GM23338 (cell line): ENCODE measurements around the gene PTP4A2.

Source experiments
- CREB1 ChIP-seq: fragments of 250-450 bp; sonication (Bioruptor Pico); IDR thresholded peaks from 2 replicates; pipeline ENCODE4 v1.5.0; 2020; ENCODE audit warnings: low read depth, mild to moderate bottlenecking, moderate library complexity
- CTCF ChIP-seq, 2 experiments: fragments of 200-600 bp in 1 of 2; sonication (generic) in 1 of 2; conservative IDR thresholded peaks; 2 replicates each; pipeline versions ENCODE4 v1.5.1 to v1.6.1; 2016 to 2017; ENCODE audit warnings: antibody characterized with exemption in 2 of 2, low read depth in 2 of 2, mild to moderate bottlenecking in 2 of 2, moderate library complexity in 1 of 2
- EZH2 ChIP-seq: fragments of 200-600 bp; sonication (generic); IDR thresholded peaks from one replicate; pipeline ENCODE4 v1.8.0; 2017; ENCODE audit warnings: antibody characterized with exemption, mild to moderate bottlenecking, low read depth; ENCODE audit not compliant: unreplicated experiment
- EZH2phosphoT487 ChIP-seq: fragments of 200-600 bp; sonication (generic); IDR thresholded peaks from one replicate; pipeline ENCODE4 v1.8.1; 2018; ENCODE audit warnings: antibody characterized with exemption; ENCODE audit not compliant: unreplicated experiment
- JUNB ChIP-seq: IDR thresholded peaks from one replicate; pipeline ENCODE4 v1.6.1; 2016; ENCODE audit warnings: antibody characterized with exemption; ENCODE audit not compliant: unreplicated experiment
- POLR2AphosphoS5 ChIP-seq: IDR thresholded peaks from 2 replicates; pipeline ENCODE4 v1.6.1; 2016; ENCODE audit warnings: antibody characterized with exemption, low read depth
- REST ChIP-seq: IDR thresholded peaks from one replicate; pipeline ENCODE4 v1.6.1; 2018; ENCODE audit warnings: antibody characterized with exemption; ENCODE audit not compliant: unreplicated experiment

- TF ChIP-seq CREB1 (CRISPR knock-in tag) (no peak), POLR2AphosphoS5 (no peak), CTCF (conservative IDR thresholded peaks at IDR 0.05; ENCODE audit: low read depth in 2 of 2) (no peak), EZH2 (no peak), JUNB (no peak), EZH2phosphoT487 (no peak), REST (no peak)
These were observed 16.6 kb upstream of the PTP4A2 start for GRCh38 chr1:31954607-31955283.
